HEK293 (cell line): ENCODE results near the gene SYT5.

ENCODE experiments used
- KLF17 ChIP-seq: fragments of 450-650 bp; formaldehyde crosslinking; IDR thresholded peaks from 2 replicates; pipeline ENCODE4 v1.5.1; 2016; ENCODE audit warnings: missing biosample characterization, missing genetic modification characterization
- PBX3 ChIP-seq: sonication (generic); formaldehyde crosslinking; IDR thresholded peaks from 2 replicates; pipeline ENCODE4 v1.8.1; 2022; ENCODE audit warnings: mild to moderate bottlenecking, moderate library complexity, missing genetic modification reagents
- PRDM2 ChIP-seq: fragments of 450-650 bp; formaldehyde crosslinking; IDR thresholded peaks from 2 replicates; pipeline ENCODE4 v1.5.1; 2016; ENCODE audit warnings: missing biosample characterization, missing genetic modification characterization, borderline replicate concordance
- SP3 ChIP-seq: fragments of 450-650 bp; formaldehyde crosslinking; IDR thresholded peaks from 2 replicates; pipeline ENCODE4 v1.5.1; 2016; ENCODE audit warnings: missing biosample characterization, missing genetic modification characterization
- ZIC2 ChIP-seq: fragments of 450-650 bp; formaldehyde crosslinking; IDR thresholded peaks from 2 replicates; pipeline ENCODE4 v1.5.1; 2016; ENCODE audit warnings: missing biosample characterization, missing genetic modification characterization
- ZNF121 ChIP-seq: fragments of 450-650 bp; formaldehyde crosslinking; IDR thresholded peaks from 2 replicates; pipeline ENCODE4 v1.5.1; 2016; ENCODE audit warnings: missing biosample characterization, missing genetic modification characterization
- ZNF133 ChIP-seq: fragments of 450-650 bp; formaldehyde crosslinking; IDR thresholded peaks from 2 replicates; pipeline ENCODE4 v1.5.1; 2016; ENCODE audit warnings: missing biosample characterization, missing genetic modification characterization
- ZNF366 ChIP-seq: fragments of 450-650 bp; formaldehyde crosslinking; conservative IDR thresholded peaks from 2 replicates; pipeline ENCODE4 v1.5.1; 2016; ENCODE audit warnings: missing biosample characterization, missing genetic modification characterization
- ZNF394 ChIP-seq: fragments of 450-650 bp; formaldehyde crosslinking; IDR thresholded peaks from 2 replicates; pipeline ENCODE4 v1.5.1; 2016; ENCODE audit warnings: missing biosample characterization, missing genetic modification characterization, mild to moderate bottlenecking, moderate library complexity, borderline replicate concordance
- ZNF404 ChIP-seq: fragments of 450-650 bp; formaldehyde crosslinking; IDR thresholded peaks from 2 replicates; pipeline ENCODE4 v1.5.1; 2017; ENCODE audit warnings: missing biosample characterization, missing genetic modification characterization
- ZNF416 ChIP-seq: fragments of 450-650 bp; formaldehyde crosslinking; IDR thresholded peaks from 2 replicates; pipeline ENCODE4 v1.5.1; 2016; ENCODE audit warnings: missing biosample characterization, missing genetic modification characterization
- ZNF423 ChIP-seq: fragments of 450-650 bp; formaldehyde crosslinking; IDR thresholded peaks from 2 replicates; pipeline ENCODE4 v1.5.1; 2016; ENCODE audit warnings: missing biosample characterization, missing genetic modification characterization
- ZNF510 ChIP-seq: fragments of 450-650 bp; formaldehyde crosslinking; IDR thresholded peaks from 2 replicates; pipeline ENCODE4 v1.5.1; 2018; ENCODE audit warnings: mild to moderate bottlenecking, missing genetic modification characterization, missing biosample characterization; ENCODE audit not compliant: insufficient replicate concordance
- ZNF514 ChIP-seq: fragments of 450-650 bp; formaldehyde crosslinking; IDR thresholded peaks from 2 replicates; pipeline ENCODE4 v1.5.1; 2016; ENCODE audit warnings: missing biosample characterization, missing genetic modification characterization
- ZNF521 ChIP-seq: fragments of 450-650 bp; formaldehyde crosslinking; IDR thresholded peaks from 2 replicates; pipeline ENCODE4 v1.5.1; 2017; ENCODE audit warnings: missing biosample characterization, mild to moderate bottlenecking, missing genetic modification characterization
- ZNF548 ChIP-seq: fragments of 450-650 bp; formaldehyde crosslinking; IDR thresholded peaks from 2 replicates; pipeline ENCODE4 v1.5.1; 2016; ENCODE audit warnings: missing biosample characterization, missing genetic modification characterization
- ZNF561 ChIP-seq: fragments of 450-650 bp; IDR thresholded peaks from 2 replicates; pipeline ENCODE4 v1.5.1; 2018; ENCODE audit warnings: missing biosample characterization, missing genetic modification characterization, borderline replicate concordance
- ZNF624 ChIP-seq: fragments of 450-650 bp; formaldehyde crosslinking; IDR thresholded peaks from 2 replicates; pipeline ENCODE4 v1.5.1; 2017; ENCODE audit warnings: missing biosample characterization, missing genetic modification characterization
- ZNF626 ChIP-seq: fragments of 450-650 bp; sonication (Bioruptor Pico); formaldehyde crosslinking; IDR thresholded peaks from 2 replicates; pipeline ENCODE4 v1.5.1; 2018; ENCODE audit warnings: missing biosample characterization, missing genetic modification characterization, inconsistent platforms
- ZNF645 ChIP-seq: fragments of 450-650 bp; formaldehyde crosslinking; IDR thresholded peaks from 2 replicates; pipeline ENCODE4; 2016; ENCODE audit warnings: missing biosample characterization, missing genetic modification characterization
- ZNF658 ChIP-seq: fragments of 450-650 bp; formaldehyde crosslinking; IDR thresholded peaks from 2 replicates; pipeline ENCODE4; 2016; ENCODE audit warnings: missing biosample characterization, missing genetic modification characterization
- ZNF747 ChIP-seq: fragments of 450-650 bp; formaldehyde crosslinking; IDR thresholded peaks from 2 replicates; pipeline ENCODE4 v1.5.1; 2016; ENCODE audit warnings: missing biosample characterization, missing genetic modification characterization
- ZNF837 ChIP-seq: fragments of 450-650 bp; formaldehyde crosslinking; IDR thresholded peaks from 2 replicates; pipeline ENCODE4 v1.5.1; 2016; ENCODE audit warnings: missing biosample characterization, missing genetic modification characterization

SYT5 gene

GRCh38 chr19:55216461-55217198 lies 36.5 kb upstream of the SYT5 start (continued):
- TF ChIP-seq PRDM2 (tag by site-specific recombination) (no peak), ZNF394 (tag by site-specific recombination) (peak; percentile 66), ZNF521 (tag by site-specific recombination) (no peak), ZNF747 (tag by site-specific recombination) (no peak), ZNF837 (no peak), KLF17 (tag by site-specific recombination) (peak; percentile 91), ZNF416 (tag by site-specific recombination) (no peak), ZNF510 (tag by site-specific recombination) (no peak), ZNF121 (peak; percentile 86; the same call in 1 of the 2 replicates), ZNF645 (tag by site-specific recombination) (no peak), ZNF404 (tag by site-specific recombination) (no peak), ZNF658 (tag by site-specific recombination) (no peak), ZNF366 (tag by site-specific recombination) (peak; percentile 81), ZNF423 (tag by site-specific recombination) (no peak), ZNF626 (tag by site-specific recombination) (no peak), SP3 (tag by site-specific recombination) (peak; percentile 82), ZNF624 (tag by site-specific recombination) (no peak), ZNF548 (tag by site-specific recombination) (no peak), ZIC2 (tag by site-specific recombination) (peak; percentile 73), ZNF514 (tag by site-specific recombination) (no peak), ZNF133 (no peak; the same call in 1 of the 2 replicates), PBX3 (CRISPR knock-in tag) (peak; percentile 92), ZNF561 (tag by site-specific recombination) (peak; percentile 96)
- TF ChIP-seq, all 188 proteins: peak for 85
